ENCODE data around the gene ANKRD26. TPM values are rescaled to one million over a fixed set of nuclear protein-coding genes. Genes with fewer than 3 reads are reported as not detected.

Gene ANKRD26
- total and polyA plus RNA-seq, 2 experiments from 2014 or later = 7.9 to 23.1 TPM

- TF ChIP-seq, protein P1, sequence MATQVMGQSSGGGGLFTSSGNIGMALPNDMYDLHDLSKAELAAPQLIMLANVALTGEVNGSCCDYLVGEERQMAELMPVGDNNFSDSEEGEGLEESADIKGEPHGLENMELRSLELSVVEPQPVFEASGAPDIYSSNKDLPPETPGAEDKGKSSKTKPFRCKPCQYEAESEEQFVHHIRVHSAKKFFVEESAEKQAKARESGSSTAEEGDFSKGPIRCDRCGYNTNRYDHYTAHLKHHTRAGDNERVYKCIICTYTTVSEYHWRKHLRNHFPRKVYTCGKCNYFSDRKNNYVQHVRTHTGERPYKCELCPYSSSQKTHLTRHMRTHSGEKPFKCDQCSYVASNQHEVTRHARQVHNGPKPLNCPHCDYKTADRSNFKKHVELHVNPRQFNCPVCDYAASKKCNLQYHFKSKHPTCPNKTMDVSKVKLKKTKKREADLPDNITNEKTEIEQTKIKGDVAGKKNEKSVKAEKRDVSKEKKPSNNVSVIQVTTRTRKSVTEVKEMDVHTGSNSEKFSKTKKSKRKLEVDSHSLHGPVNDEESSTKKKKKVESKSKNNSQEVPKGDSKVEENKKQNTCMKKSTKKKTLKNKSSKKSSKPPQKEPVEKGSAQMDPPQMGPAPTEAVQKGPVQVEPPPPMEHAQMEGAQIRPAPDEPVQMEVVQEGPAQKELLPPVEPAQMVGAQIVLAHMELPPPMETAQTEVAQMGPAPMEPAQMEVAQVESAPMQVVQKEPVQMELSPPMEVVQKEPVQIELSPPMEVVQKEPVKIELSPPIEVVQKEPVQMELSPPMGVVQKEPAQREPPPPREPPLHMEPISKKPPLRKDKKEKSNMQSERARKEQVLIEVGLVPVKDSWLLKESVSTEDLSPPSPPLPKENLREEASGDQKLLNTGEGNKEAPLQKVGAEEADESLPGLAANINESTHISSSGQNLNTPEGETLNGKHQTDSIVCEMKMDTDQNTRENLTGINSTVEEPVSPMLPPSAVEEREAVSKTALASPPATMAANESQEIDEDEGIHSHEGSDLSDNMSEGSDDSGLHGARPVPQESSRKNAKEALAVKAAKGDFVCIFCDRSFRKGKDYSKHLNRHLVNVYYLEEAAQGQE (IDR thresholded peaks at IDR 0.05; ENCODE audit: unreplicated experiment) = no peak
- TF ChIP-seq POLR2AphosphoS5 (IDR thresholded peaks at IDR 0.05; ENCODE audit: low read depth) (no peak), EZH2phosphoT487 (IDR thresholded peaks at IDR 0.05; ENCODE audit: unreplicated experiment) (no peak), JUNB (IDR thresholded peaks at IDR 0.05; ENCODE audit: unreplicated experiment) (no peak), ZNF114 (CRISPR knock-in tag; IDR thresholded peaks at IDR 0.05) (no peak), ZNF331 (CRISPR knock-in tag; IDR thresholded peaks at IDR 0.05; ENCODE audit: low read depth) (no peak)
- TF ChIP-seq, protein P2, sequence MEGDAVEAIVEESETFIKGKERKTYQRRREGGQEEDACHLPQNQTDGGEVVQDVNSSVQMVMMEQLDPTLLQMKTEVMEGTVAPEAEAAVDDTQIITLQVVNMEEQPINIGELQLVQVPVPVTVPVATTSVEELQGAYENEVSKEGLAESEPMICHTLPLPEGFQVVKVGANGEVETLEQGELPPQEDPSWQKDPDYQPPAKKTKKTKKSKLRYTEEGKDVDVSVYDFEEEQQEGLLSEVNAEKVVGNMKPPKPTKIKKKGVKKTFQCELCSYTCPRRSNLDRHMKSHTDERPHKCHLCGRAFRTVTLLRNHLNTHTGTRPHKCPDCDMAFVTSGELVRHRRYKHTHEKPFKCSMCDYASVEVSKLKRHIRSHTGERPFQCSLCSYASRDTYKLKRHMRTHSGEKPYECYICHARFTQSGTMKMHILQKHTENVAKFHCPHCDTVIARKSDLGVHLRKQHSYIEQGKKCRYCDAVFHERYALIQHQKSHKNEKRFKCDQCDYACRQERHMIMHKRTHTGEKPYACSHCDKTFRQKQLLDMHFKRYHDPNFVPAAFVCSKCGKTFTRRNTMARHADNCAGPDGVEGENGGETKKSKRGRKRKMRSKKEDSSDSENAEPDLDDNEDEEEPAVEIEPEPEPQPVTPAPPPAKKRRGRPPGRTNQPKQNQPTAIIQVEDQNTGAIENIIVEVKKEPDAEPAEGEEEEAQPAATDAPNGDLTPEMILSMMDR (conservative IDR thresholded peaks at IDR 0.05; ENCODE audit: low read depth in 2 of 2) = no peak
These were observed 80.5 kb downstream of the ANKRD26 start (continued) for GRCh38 chr10:27019827-27020226.

DNA sequence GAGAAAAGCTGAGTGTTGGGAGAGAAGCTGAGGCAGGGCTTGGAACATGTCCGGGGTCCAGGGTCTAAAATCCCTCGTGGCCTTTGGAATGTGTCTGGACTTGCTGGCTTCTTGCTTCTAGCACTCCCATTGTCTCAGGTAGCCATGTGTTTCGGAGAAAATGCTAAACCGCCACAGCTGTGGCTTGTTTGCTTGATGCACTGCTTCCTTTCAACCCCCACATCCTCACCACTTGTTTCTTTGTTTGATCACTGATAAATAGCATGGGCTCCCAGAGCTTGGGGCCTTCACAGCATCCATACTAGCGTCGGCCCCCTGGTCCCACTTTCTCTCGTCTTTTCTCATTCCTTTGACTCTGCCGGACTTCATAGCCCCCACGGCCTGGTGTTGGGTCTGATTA is 102.7 kb downstream of the ANKRD26 start:
- no peak overlapping the region for H3K27ac Mint-ChIP-seq
- Histone ChIP-seq H3K4me3 (no peak overlapping the region), H2AFZ (no peak overlapping the region), H3K4me2 (no peak overlapping the region), H3K36me3 (ENCODE audit: insufficient read depth) (peaks cover 5% of the 10 kb centered on the region; the same call in 1 of the 2 replicates), H4K20me1 (replicated peaks; ENCODE audit: insufficient read depth) (no peaks in the 10 kb centered on the region), H3K79me2 (replicated peaks; ENCODE audit: insufficient read depth) (no peaks in the 10 kb centered on the region), H3K27me3 (ENCODE audit: insufficient read depth) (no peaks in the 10 kb centered on the region), H3K9me2 (ENCODE audit: insufficient read depth) (peaks cover 4% of the 10 kb centered on the region; the same call in 1 of the 2 replicates), H3F3A (replicated peaks; ENCODE audit: low read depth) (no peaks in the 10 kb centered on the region), H3K4me1 (ENCODE audit: insufficient read depth) (no peaks in the 10 kb centered on the region), H3K27ac (ENCODE audit: low read depth) (no peak overlapping the region)
- H3K9me3 Mint-ChIP-seq = peaks cover 41% of the 10 kb centered on the region
- peaks cover 51% of the 10 kb centered on the region for H3K36me3 Mint-ChIP-seq (ENCODE audit: low read depth)
- DNase-seq (ENCODE audit: low spot score) (no peak), ATAC-seq (no peak)
- H3K27me3 Mint-ChIP-seq (ENCODE audit: insufficient read depth, low read depth, poor library complexity) = no peaks in the 10 kb centered on the region
- no peaks in the 10 kb centered on the region; the same call in 2 of the 3 replicates for H3K4me1 Mint-ChIP-seq
- TF ChIP-seq NANOG (IDR thresholded peaks at IDR 0.05; ENCODE audit: borderline replicate concordance) = no peak
- TF ChIP-seq STAT1 (IDR thresholded peaks at IDR 0.05; ENCODE audit: unreplicated experiment) = no peak
- TF ChIP-seq EZH2phosphoT487 (IDR thresholded peaks at IDR 0.05; ENCODE audit: unreplicated experiment) = no peak
- TF ChIP-seq, protein P3, sequence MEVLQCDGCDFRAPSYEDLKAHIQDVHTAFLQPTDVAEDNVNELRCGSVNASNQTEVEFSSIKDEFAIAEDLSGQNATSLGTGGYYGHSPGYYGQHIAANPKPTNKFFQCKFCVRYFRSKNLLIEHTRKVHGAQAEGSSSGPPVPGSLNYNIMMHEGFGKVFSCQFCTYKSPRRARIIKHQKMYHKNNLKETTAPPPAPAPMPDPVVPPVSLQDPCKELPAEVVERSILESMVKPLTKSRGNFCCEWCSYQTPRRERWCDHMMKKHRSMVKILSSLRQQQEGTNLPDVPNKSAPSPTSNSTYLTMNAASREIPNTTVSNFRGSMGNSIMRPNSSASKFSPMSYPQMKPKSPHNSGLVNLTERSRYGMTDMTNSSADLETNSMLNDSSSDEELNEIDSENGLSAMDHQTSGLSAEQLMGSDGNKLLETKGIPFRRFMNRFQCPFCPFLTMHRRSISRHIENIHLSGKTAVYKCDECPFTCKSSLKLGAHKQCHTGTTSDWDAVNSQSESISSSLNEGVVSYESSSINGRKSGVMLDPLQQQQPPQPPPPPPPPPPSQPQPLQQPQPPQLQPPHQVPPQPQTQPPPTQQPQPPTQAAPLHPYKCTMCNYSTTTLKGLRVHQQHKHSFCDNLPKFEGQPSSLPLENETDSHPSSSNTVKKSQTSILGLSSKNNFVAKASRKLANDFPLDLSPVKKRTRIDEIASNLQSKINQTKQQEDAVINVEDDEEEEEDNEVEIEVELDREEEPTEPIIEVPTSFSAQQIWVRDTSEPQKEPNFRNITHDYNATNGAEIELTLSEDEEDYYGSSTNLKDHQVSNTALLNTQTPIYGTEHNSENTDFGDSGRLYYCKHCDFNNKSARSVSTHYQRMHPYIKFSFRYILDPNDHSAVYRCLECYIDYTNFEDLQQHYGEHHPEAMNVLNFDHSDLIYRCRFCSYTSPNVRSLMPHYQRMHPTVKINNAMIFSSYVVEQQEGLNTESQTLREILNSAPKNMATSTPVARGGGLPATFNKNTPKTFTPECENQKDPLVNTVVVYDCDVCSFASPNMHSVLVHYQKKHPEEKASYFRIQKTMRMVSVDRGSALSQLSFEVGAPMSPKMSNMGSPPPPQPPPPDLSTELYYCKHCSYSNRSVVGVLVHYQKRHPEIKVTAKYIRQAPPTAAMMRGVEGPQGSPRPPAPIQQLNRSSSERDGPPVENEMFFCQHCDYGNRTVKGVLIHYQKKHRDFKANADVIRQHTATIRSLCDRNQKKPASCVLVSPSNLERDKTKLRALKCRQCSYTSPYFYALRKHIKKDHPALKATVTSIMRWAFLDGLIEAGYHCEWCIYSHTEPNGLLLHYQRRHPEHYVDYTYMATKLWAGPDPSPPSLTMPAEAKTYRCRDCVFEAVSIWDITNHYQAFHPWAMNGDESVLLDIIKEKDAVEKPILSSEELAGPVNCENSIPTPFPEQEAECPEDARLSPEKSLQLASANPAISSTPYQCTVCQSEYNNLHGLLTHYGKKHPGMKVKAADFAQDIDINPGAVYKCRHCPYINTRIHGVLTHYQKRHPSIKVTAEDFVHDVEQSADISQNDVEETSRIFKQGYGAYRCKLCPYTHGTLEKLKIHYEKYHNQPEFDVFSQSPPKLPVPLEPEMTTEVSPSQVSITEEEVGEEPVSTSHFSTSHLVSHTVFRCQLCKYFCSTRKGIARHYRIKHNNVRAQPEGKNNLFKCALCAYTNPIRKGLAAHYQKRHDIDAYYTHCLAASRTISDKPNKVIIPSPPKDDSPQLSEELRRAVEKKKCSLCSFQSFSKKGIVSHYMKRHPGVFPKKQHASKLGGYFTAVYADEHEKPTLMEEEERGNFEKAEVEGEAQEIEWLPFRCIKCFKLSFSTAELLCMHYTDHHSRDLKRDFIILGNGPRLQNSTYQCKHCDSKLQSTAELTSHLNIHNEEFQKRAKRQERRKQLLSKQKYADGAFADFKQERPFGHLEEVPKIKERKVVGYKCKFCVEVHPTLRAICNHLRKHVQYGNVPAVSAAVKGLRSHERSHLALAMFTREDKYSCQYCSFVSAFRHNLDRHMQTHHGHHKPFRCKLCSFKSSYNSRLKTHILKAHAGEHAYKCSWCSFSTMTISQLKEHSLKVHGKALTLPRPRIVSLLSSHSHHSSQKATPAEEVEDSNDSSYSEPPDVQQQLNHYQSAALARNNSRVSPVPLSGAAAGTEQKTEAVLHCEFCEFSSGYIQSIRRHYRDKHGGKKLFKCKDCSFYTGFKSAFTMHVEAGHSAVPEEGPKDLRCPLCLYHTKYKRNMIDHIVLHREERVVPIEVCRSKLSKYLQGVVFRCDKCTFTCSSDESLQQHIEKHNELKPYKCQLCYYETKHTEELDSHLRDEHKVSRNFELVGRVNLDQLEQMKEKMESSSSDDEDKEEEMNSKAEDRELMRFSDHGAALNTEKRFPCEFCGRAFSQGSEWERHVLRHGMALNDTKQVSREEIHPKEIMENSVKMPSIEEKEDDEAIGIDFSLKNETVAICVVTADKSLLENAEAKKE (CRISPR knock-in tag; IDR thresholded peaks at IDR 0.05) = no peak
- no peak for TF ChIP-seq ZNF331 (CRISPR knock-in tag; IDR thresholded peaks at IDR 0.05; ENCODE audit: low read depth)
- TF ChIP-seq JUNB (IDR thresholded peaks at IDR 0.05; ENCODE audit: unreplicated experiment) = no peak
- TF ChIP-seq, protein P1 (IDR thresholded peaks at IDR 0.05; ENCODE audit: unreplicated experiment) = no peak
- no peak overlapping the region for H3K4me3 Mint-ChIP-seq

All from GM23338 (cell line).